ENCODE data around the gene KCTD13. TPM values are rescaled to one million over a fixed set of nuclear protein-coding genes. Genes with fewer than 3 reads are reported as not detected.
"Not testable (repeated sequence)": the region's sequence is repeated elsewhere in the genome, so short reads cannot be mapped to it uniquely, and the experiment has no call there.

Gene KCTD13
- total RNA-seq, 4 donors from 2014 or later, result 3.7 to 8.6 (median 6.3) TPM

- H3K27me3 ChIP-seq, result no peaks in the 10 kb centered on the region
- in situ Hi-C loops (cut with MboI; ENCODE audit: low sequenced_read_pairs in 4 of 4), result no loop called here
- no peaks in the 10 kb centered on the region for H3K9me3 ChIP-seq
- H3K4me1 ChIP-seq, result peaks cover 6 to 12% of the 10 kb centered on the region in 2 donors
- ATAC-seq, result peak in 1 of 2 donors; percentile 2
- H3K4me3 ChIP-seq, result peak overlapping the region; percentile 67 to 95 (median 80)
- DNase-seq, result no peak
- peak overlapping the region; percentile 74 to 94 (median 88) for H3K27ac ChIP-seq
- H3K36me3 ChIP-seq, result peaks cover 0 to 12% of the 10 kb centered on the region in 2 donors
- TF ChIP-seq CTCF (IDR thresholded peaks at IDR 0.05 in 4 of 5, conservative IDR thresholded peaks at IDR 0.05 in 1 of 5), result no peak
- TF ChIP-seq POLR2A (IDR thresholded peaks at IDR 0.05), result no peak
- intact Hi-C loops (cut with DNase I; ENCODE audit: low total_unique reads), result loop anchor here (1.0 to 5.0 kb wide), 3 partner anchors 34 to 171 kb away; partner anchors contain the start of genes HIRIP3, INO80E, KCTD13 and KIF22
These were observed 35.1 kb upstream of the KCTD13 start for GRCh38 chr16:29961127-29961478.

- ATAC-seq; H3K9me3 ChIP-seq; DNase-seq; H3K27me3 ChIP-seq; H3K27ac ChIP-seq; in situ Hi-C loops (cut with MboI; ENCODE audit: low sequenced_read_pairs in 4 of 4); H3K36me3 ChIP-seq; H3K4me3 ChIP-seq: not testable (repeated sequence)
- intact Hi-C loops (cut with DNase I; ENCODE audit: low total_unique reads), result loop anchor here (2.0 to 5.0 kb wide), 2 partner anchors 33 to 37 kb away; partner anchors contain the start of genes HIRIP3, INO80E and KCTD13
- peaks cover 6 to 12% of the 10 kb centered on the region in 2 donors for H3K4me1 ChIP-seq
These were observed 33.8 kb upstream of the KCTD13 start for GRCh38 chr16:29959821-29960220.

- in situ Hi-C loops (cut with MboI; ENCODE audit: low sequenced_read_pairs in 4 of 4) (no loop called here), intact Hi-C loops (cut with DNase I; ENCODE audit: low total_unique reads) (no loop called here)
- H3K36me3 ChIP-seq, result peaks cover 0 to 5% of the 10 kb centered on the region in 2 donors
- ATAC-seq (no peak), DNase-seq (no peak)
- H3K27ac ChIP-seq, result no peak overlapping the region
- TF ChIP-seq CTCF (IDR thresholded peaks at IDR 0.05 in 4 of 5, conservative IDR thresholded peaks at IDR 0.05 in 1 of 5), result no peak
- no peak for TF ChIP-seq POLR2A (IDR thresholded peaks at IDR 0.05)
- H3K4me1 ChIP-seq, result peaks cover 6 to 12% of the 10 kb centered on the region in 2 donors
- H3K9me3 ChIP-seq, result no peaks in the 10 kb centered on the region
- no peaks in the 10 kb centered on the region for H3K27me3 ChIP-seq
- no peak overlapping the region for H3K4me3 ChIP-seq
These were observed 33.3 kb upstream of the KCTD13 start for GRCh38 chr16:29959293-29959692.

- H3K27ac ChIP-seq, result no peak overlapping the region
- in situ Hi-C loops (cut with MboI; ENCODE audit: low sequenced_read_pairs in 4 of 4), result no loop called here
- no peaks in the 10 kb centered on the region for H3K36me3 ChIP-seq
- H3K4me3 ChIP-seq, result no peak overlapping the region
- ATAC-seq (no peak), DNase-seq (no peak)
- H3K4me1 ChIP-seq, result peaks cover 6 to 12% of the 10 kb centered on the region in 2 donors
- no peaks in the 10 kb centered on the region for H3K9me3 ChIP-seq
- intact Hi-C loops (cut with DNase I; ENCODE audit: low total_unique reads), result no loop called here
- no peaks in the 10 kb centered on the region for H3K27me3 ChIP-seq
- no peak for TF ChIP-seq POLR2A (IDR thresholded peaks at IDR 0.05)
- no peak for TF ChIP-seq CTCF (IDR thresholded peaks at IDR 0.05 in 4 of 5, conservative IDR thresholded peaks at IDR 0.05 in 1 of 5)
These were observed 32.7 kb upstream of the KCTD13 start for GRCh38 chr16:29958756-29959155.

GRCh38 chr16:29951625-29952365 lies 25.8 kb upstream of the KCTD13 start:
- intact Hi-C loops (cut with DNase I; ENCODE audit: low total_unique reads) (no loop called here), in situ Hi-C loops (cut with MboI; ENCODE audit: low sequenced_read_pairs in 4 of 4) (no loop called here)
- no peak overlapping the region for H3K27ac ChIP-seq
- no peaks in the 10 kb centered on the region for H3K9me3 ChIP-seq
- no peaks in the 10 kb centered on the region for H3K27me3 ChIP-seq
- TF ChIP-seq POLR2A (IDR thresholded peaks at IDR 0.05) (no peak), CTCF (IDR thresholded peaks at IDR 0.05 in 4 of 5, conservative IDR thresholded peaks at IDR 0.05 in 1 of 5) (no peak)
- ATAC-seq, result no peak
- no peak overlapping the region for H3K4me3 ChIP-seq
- H3K36me3 ChIP-seq, result no peaks in the 10 kb centered on the region
- no peak for DNase-seq
- no peaks in the 10 kb centered on the region for H3K4me1 ChIP-seq

Data from gastrocnemius medialis (tissue), 4 donors.